Activated T-cell treated with anti-CD3 and anti-CD28 coated beads, Interleukin-2, amount 50 U/mL, for 48 hours (primary cell): ENCODE results near the gene C1orf159.
A peak's percentile ranks its signal among the peaks of the same experiment; 100 is the strongest.
"Not testable (repeated sequence)": the region's sequence is repeated elsewhere in the genome, so short reads cannot be mapped to it uniquely, and the experiment has no call there.

Experiments used
- DNase-seq, 2 experiments: peaks; one replicate each; pipeline ENCODE4 v3.0.0-alpha.2; 2020

The C1orf159 gene

DNA sequence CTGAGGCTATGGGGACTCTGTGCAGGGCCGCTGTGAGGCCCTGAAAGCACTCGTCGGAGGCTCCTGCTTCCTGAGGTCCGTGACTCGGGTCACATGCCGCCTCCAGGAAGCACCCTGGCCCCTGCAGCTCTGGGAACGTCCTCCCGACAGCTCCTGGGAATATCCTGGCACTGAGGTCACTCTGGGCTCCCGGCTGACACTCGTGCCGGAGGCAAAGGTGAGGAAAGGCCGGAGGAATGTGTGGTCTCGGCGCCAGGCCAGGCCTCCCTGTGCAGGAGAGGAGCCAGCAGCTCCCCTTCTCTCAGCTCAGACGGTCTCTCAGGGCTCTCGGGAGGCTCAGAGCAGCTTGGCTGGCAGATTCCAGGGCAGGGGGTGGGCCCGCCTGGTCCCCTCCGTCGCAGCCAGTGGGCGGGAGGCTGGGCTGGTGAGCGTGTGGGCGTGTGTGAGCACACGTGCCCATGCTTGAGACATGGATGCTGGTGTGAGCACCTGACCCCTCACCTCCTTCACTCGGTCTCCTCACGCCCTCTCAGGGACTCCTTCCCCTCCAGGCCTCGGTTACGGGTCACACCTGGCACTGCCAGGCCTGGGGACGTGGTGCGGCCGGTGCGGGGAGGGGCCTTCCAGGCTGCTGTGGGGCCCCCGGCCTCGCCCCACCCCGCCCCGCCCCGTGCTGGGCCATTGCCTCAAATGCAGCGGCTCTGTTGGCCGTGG, 36.3 kb downstream of the C1orf159 start:
- DNase-seq, result peak; percentile 64 to 70

DNA sequence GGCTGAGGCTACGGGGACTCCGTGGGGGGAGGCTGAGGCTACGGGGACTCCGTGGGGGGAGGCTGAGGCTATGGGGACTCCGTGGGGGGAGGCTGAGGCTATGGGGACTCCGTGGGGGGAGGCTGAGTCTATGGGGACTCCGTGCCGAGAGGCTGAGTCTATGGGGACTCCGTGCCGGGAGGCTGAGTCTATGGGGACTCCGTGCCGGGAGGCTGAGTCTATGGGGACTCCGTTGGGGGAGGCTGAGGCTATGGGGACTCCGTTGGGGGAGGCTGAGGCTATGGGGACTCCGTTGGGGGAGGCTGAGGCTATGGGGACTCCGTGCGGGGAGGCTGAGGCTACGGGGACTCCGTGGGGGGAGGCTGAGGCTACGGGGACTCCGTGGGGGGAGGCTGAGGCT, 38.5 kb downstream of the C1orf159 start:
- not testable (repeated sequence) for DNase-seq

DNA sequence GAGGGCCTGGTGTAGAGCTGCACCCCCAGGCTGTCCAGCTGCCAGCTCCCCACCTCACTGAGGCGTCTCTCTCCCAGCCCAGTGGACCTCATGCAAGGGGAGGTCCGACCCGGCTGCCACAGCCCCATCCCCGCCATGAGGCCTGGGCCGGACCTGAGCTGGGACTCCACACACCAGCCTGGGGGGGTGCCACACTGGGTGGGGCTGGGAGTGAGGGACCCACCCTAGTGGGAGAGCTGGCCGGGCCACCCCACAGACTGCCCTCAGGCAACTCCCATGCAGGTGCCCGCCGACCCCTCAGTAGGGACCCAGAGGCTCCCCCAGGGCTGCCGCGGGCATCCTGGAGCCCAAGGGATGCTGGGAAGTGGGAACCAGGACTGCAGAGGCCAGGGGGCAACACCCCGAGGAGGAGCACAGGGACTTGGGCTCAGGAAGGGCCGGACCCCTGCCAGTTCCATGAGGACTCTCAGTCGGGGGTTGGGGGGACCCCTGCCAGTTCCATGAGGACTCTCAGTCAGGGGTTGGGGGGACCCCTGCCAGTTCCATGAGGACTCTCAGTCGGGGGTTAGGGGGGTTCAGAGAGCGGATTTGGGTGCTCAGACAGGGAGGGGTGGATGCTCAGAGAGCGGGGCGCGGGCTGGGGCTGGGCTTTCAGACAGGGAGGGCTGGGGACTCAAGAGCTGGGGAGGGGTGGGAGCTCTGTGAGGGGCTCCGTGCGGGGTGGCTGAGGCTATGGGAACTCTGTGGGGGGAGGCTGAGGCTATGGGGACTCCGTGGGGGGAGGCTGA, 40.5 kb downstream of the C1orf159 start:
- DNase-seq, result no peak

DNA sequence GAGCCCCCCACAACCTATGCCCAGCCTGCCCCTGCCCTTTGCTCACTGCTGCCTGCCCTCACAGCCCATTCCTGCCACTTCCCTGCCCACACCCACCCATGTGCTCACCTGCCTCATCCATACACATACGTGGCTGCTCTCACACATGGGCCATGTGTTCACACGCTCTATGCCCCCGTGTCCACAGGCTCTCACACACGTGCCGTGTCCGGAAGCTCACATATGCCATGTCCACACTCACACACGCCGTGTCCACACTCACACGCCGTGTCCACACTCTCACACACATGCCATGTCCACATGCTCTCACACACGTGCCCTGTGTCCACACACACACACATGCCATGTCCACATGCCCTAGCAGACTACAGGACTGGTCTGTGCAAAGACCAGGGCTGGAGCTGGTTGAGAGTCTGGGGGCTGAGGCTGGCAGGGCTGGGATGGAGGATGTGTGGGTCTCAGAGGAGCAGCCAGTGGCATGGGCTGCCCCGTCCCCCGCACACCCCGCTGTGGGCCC, 41.2 kb downstream of the C1orf159 start:
- DNase-seq, result no peak

DNA sequence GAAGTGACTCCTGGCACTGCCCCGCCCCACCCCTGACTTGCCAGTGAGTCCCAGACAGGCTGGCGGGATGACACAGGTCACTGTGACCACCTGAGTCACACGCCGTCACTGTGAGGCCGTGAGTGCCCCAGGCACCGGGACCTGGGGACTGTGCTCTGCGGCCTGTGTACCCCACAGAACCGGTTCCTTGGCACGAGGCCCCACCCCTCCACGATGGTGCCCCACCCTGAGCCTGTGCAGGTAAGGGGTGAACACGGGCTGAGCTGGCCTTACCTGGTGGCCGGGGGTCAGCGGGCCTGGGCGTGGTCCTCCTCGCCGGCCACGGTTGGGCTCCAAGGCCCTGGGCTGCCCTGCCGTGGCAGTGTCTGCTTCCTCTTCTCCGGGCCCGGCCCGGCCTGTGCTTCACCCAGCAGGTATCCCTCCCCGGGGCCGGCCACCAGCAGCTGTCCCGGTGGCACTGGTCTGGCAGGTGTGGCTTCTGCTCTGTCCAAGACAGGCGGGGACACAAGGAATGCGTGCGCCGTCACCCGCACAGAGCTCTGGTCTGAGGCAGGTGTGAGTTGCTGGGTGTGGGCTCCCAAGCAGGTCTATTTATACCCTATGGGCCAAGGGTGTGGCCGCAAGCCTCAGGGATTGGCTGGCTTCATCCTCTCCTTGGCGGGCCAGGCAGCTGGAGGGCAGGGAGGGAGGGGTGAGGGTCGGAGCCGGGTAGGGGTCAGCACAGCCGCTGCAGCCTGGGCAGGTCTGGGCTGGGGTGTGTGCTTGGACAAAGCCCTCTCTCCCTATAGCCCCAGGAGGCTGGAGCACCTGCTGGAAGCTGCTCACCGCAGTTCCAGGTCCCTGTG, 41.9 kb downstream of the C1orf159 start, which contains the start of gene RNF223:
Gene RNF223, minus strand, starts transcription at position 564 of the 845 bp plus-strand sequence. CDS start 1,740 bp downstream, outside the sequence.
- DNase-seq, result no peak

DNA sequence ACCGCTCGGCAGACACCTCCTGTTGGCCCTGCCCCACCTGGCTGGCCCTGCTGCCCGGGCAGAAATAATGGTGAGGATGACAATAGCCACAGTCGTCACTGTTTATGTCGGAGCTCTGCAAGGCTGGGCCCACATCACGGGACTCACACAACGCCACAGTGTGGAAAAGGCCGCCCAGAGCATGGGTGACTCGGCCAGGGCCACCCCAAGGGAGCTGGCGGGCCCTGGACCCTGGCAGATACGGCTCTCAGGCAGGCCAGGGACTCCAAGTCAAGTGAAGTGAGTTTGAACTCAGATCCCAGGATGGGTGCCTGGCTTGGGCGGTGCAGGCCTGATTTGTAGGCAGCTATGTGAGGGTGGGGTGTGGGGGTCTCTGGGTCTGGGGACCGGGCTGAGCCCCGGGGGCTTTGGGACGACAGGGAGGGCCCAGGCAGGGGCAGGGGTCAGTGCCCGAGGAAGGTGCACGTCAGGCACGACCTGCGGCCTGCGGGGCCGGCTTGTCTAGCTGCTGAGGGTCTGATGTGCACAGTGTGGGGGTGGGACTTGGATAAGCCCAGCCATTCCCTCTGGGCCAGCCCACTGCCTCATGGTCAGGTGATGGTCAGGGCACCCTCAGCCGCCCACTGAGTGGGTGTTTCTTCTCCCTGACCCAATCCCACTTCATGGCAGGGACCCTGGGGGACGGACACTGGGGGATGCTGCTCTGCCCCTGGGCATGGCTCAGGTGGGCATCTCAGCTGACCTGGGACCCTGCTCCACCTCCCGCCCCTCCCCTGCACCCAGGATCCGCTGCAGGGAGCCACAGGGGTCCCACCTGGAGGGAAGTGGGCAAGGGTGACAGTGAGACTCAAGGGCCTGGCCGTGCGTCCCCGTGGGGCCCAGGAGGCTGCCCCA, 42.8 kb downstream of the C1orf159 start:
- DNase-seq, result no peak

DNA sequence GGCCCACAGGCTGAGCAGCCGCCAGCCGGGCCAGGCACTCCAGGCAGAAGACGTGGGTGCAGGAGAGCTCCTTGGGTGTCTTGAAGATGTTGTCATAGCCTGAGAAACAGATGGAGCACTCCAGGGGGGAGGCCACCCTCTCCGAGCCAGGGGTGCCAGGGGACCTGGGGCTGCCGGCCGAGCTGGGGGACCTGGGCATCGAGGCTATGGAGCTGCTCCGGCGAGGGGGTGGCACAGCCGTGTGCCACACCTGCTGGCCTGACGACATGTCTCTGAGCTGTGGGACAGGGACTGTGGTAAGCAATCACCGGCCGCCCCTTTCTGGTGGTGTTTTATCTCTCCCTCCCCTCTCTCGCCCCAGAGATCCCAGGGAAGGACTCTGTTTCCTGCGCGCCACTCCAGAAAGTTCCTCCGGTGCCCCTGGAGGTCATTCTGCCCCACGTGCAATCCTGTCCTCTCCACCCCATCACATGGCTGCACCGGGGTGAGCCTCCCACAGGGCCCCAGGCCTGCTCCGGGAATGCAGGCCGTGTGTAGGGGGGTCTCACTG, 43.5 kb downstream of the C1orf159 start:
- no peak for DNase-seq

DNA sequence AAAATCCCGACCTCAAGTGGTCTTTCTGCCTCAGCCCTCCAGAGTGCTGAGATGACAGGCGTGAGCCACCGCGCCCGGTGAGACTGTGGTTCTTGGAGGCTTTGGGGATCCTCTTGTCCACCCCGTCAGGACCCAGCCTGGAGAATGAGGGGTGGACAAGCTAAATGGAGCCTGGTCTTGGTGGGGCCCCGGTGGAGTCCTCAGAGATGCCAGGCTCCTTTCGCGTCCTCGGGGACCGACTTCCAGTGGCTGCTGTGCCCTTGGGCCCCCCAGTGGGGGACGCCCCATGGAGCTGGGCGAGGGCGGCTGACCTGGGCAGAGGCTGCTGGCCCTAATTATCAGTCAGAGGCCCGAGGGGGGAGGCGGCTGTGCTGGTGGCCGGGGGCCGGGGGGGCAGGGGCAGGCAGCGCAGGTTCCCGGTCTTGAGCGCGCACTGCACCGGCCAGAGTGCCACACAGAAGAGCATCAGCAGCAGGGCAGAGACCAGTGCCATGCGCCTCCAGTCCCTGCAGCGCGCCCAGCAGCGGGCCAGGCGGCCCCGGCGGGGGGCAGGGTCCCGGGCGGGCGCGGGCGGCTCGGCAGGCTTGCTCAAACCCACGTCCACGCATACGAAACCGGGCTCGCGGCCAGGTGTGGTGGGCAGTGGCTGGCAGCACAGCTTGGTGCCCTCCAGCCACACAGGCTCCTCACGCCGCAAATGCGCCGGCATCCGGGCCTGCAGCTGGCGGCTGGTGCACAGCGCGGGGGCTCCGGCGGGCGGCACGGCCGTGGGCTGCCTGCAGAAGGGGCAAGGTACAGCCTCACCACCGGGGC, 44.2 kb downstream of the C1orf159 start:
- no peak for DNase-seq

DNA sequence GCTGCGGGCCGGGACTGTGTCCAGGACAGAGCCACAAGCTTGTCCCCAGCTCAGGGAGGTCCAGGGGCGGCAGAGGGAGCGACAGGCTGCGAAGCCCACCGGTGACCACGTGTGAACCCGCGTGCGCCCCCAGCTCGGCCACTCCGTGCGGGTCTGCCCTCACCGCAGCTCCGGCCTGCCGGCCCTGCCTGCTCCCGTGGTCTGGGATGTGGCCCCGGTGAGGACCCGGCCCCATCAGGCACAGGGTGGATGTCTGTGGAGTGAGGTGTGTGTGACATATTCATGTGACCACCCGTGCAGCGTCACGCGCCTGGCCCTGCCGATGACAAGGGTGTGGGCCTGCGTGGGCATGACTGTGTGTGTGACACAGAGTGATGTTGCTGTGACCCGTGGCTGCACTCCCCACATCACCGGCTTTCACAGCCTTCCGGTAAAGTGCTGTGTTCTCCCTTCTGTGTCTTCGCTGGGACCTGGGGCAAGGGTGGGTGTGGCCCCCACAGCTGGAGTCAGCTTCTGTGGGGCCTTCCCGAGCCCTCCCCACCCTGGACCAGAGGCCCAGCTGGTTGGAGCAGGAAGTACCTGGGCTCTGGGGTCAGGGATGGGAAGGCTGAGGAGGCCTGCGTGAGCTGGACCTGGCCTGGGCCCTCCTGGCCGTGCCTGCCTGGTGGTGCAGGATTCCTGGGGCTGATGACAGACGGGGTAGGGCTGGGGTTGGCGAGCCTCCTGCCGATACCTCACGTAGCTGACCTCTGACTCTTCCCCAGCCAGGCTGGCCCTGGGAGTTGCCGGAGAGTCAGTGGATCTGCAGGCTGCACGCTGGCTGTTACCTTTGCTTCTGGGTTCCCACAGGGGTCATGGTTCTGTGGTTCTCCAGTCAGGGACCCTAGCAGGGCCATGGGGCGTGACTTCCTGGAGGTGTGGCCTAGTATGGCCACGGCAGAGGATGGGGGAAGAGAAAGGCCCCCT, 45.9 kb downstream of the C1orf159 start:
- no peak for DNase-seq

DNA sequence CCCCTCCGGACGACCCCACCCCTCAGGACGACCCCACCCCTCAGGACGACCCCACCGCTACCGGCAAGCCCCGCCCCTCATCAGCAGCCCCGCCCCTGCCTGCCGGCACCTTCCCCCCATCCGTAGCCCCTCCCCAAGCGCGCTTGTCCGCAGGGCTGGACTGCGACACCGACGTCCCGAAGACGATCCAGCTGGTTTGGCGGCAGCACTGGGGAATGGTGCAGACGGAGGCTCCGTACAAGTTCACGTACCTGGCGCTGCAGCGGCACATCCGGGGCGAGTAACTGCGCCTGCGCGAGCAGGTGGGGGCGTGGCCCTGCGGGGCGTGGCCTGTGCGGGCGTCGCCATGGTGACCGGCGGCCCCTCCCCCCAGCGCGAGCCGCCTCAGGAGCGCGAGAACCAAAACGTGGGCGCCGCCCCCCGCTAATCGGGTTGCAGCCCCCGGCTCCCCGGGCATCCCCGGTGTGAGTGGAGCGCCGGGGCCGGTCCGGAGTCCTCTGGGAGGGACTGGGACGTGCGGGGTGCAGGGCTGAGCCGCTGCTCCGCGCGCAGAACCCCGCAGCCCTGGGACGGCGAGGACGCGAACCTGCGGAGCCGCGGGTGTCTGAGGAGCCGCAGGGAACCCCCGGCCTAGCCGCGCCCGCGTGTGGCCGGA, 46.7 kb downstream of the C1orf159 start:
- peak; percentile 93 to 95 for DNase-seq

DNA sequence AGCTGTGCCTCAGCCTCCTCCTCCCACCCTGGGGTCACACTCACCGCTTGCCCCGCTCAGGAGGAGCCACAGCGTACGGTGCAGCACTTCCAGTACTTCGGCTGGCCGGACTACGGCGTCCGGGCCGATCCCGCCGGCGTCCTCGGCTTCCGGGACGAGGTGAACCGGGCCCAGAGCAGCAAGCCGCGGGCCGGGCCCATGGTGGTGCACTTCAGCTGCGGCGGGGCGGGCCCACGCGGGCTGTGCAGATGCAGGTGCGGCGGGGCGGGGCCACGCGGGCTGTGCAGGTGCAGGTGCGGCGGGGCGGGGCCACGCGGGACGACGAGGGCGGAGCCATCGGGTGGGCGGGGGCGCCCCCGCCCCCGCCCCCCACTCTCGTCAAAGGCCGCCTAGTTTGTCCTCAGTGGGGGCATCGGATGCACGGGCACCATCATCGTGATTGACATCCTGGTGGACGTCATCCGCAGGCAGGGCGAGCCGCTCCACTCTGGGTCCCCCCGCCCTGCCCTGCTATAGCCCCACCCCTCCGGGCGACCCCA, 47.3 kb downstream of the C1orf159 start:
- DNase-seq, result peak; percentile 47 to 60

DNA sequence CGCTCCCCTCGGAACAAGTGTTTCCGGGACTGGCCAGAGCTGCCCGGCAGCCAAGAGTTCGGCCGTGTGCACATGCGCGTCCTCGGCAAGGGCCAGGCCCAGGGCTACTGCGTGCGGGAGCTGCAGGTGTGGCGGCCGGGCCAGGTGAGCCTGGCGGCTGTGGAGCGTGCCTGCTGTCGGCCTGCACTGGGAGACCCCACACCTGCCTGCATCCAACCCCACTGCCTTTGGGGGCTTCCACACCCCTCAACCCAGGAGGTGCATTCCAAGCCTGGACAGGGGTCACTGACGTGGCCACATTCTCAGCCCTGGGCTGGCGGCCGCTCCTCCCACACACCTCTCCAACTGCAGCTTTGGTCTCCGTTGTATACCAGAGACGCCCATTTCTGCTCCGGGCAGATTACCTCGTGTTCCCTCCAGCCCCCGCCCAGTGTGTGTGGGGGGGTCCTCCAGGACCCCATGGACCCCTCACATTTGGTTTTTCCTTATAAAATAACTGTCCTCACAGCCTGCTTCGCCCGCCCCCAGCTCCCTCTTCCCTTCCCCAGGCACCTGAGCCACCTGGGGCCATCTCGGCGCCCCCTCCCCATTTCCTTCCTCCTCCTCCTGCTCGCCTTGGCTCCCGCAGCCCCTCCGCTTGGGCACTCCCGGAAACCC, 47.9 kb downstream of the C1orf159 start:
- no peak for DNase-seq

DNA sequence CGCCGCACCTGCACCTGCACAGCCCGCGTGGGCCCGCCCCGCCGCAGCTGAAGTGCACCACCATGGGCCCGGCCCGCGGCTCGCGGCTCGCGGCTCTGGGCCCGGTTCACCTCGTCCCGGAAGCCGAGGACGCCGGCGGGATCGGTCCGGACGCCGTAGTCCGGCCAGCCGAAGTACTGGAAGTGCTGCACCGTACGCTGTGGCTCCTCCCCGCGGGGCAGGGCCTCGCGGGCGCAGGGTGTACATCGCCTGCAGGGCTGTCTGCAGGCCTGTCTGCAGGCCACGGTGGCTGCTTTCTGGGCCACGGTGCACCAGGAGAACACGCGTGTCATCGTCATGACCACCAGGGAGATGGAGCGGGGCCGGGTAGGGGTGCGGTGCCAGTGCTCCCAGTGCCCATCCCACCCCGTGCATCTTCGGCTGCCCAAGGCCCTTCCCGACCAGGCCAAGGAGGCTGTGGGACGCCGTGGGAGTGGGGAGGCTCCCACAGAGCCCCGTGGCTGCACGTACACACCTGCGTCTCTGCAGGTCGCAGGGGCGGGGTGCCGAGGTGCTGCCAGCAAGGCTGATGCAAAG, 48.5 kb downstream of the C1orf159 start:
- no peak for DNase-seq

DNA sequence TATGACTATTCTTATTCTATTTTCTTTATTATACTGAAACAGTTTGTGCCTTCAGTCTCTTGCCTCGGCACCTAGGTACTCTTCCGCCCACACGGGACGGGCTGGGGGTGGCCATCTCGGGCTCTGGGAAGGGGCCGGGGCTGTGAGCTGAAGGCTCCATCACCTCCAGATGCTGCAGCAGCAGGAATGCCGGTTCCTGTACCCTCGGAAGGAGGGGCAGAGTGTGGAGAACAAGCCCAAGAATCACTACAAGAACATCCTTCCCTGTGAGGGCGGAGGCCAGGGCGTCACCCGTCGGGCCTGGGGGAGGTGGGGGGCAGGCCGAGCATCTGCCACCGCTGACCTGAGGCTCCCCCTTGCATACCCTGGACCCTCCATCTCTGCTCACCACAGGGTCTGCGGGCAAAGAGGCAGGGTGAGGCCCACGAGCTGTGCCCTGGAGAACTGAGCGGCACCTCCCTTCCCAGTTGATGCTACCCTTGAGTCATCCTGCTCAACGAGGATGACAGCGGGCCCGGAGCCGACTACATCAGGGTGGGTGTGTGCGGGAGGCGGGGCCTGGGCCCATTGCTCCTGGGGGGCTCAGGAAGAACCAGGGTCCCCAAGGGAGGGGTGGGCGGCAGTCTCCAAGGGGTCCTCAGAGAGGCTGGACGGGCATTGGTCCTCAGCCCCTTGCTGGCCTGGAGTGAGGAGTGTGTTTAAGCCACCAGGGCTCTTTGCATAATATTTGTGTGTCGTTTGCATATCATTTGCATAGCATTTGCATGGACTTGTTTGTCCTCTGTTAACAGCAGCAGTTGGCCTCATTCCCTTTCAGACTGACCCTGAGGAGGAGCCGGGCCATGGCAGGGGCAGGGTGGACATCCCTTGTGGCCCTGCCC, 49.2 kb downstream of the C1orf159 start:
- peak; percentile 60 for DNase-seq

DNA sequence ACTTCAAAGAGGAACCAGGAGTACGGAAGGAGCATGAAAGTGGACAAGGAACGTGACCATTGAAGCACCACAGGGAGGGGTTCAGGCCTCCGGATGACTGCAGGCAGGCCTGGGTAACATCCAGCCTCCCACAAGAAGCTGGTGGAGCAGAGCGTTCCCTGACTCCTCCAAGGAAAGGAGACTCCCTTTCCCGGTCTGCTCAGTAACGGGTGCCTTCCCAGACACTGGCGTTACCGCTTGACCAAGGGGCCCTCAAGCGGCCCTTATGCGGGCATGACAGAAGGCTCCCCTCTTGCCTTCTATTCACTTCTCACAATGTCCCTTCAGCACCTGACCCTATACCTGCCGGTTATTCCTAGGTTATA, 50.0 kb downstream of the C1orf159 start:
- not testable (repeated sequence) for DNase-seq

DNA sequence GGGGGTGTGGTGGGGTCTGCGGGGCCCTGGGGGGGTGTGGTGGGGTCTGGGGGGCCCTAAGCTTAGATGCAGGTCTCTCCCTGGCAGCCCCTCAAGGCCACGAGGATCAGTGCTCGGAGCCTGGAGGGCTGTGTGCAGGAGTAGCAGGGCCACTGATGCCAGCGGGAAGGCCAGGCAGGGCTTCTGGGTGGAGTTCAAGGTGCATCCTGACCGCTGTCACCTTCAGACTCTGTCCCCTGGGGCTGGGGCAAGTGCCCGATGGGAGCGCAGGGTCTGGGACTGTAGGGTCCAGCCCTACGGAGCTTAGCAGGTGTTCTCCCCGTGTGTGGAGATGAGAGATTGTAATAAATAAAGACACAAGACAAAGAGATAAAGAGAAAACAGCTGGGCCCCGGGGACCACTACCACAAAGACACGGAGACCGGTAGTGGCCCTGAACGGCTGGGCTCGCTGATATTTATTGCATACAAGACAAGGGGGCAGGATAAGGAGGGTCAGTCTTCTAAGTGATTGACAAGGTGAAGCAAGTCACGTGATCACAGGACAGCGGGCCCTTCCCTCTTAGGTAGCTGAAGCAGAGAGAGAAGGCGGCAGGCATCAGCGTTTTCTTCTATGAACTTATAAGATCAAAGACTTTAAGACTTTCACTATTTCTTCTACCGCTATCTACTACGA, 50.5 kb downstream of the C1orf159 start:
- no peak for DNase-seq
